Sigmoid colon (tissue), 4 donors: Measurements from ENCODE around the gene CDKN2D.

ENCODE experiments used
- CTCF ChIP-seq, 4 experiments: fragments of 450-650 bp in 3 of 4; fragments of 200-600 bp in 1 of 4; IDR thresholded peaks; one replicate each; pipeline ENCODE4 v1.5.1; 2016 to 2019; ENCODE audit warnings: antibody characterized with exemption in 4 of 4, mild to moderate bottlenecking in 3 of 4, moderate library complexity in 2 of 4
- POLR2A ChIP-seq, 2 donors: fragments of 450-650 bp; IDR thresholded peaks; one replicate each; pipeline ENCODE4 v1.6.1; 2016; ENCODE audit warnings: antibody characterized with exemption in 2 of 2, mild to moderate bottlenecking in 2 of 2, moderate library complexity in 2 of 2
- POLR2AphosphoS5 ChIP-seq, 4 donors: sonication (generic); formaldehyde crosslinking; IDR thresholded peaks; one replicate each; pipeline ENCODE4 v1.6.1; 2017; ENCODE audit warnings: antibody characterized with exemption in 4 of 4

- TF ChIP-seq POLR2AphosphoS5 (IDR thresholded peaks at IDR 0.05): no peak
- no peak for TF ChIP-seq CTCF (IDR thresholded peaks at IDR 0.05)
- no peak for TF ChIP-seq POLR2A (IDR thresholded peaks at IDR 0.05)
These were observed 13.2 kb downstream of the CDKN2D start for GRCh38 chr19:10555610-10555973.
